Cardiac fibroblast (primary cell): ENCODE measurements around the gene SPPL2B.

ENCODE experiments used
- DNase-seq, 2 donors: peaks; one replicate each; pipeline versions ENCODE4 v3.0.0 to v3.0.0-alpha.2; 2010; ENCODE audit warnings: low read depth in 2 of 2
- H3K4me3 ChIP-seq, 2 donors: replicated peaks in 1 of 2; 1 replicate in 1 of 2; 2 replicates in 1 of 2; pipeline ENCODE4 v1.5.1; 2011; ENCODE audit warnings: low read depth in 2 of 2, low read length in 2 of 2, mild to moderate bottlenecking in 2 of 2, moderate library complexity in 1 of 2
- TF ChIP-seq, protein P1 (sequence below): IDR thresholded peaks from one replicate; pipeline ENCODE4 v1.5.1; 2011; ENCODE audit warnings: low read depth, mild to moderate bottlenecking, low read length, inconsistent platforms

The SPPL2B gene

GRCh38 chr19:2357279-2358206, 29.1 kb downstream of the SPPL2B start:
- DNase-seq: no peak
- TF ChIP-seq, protein P1, sequence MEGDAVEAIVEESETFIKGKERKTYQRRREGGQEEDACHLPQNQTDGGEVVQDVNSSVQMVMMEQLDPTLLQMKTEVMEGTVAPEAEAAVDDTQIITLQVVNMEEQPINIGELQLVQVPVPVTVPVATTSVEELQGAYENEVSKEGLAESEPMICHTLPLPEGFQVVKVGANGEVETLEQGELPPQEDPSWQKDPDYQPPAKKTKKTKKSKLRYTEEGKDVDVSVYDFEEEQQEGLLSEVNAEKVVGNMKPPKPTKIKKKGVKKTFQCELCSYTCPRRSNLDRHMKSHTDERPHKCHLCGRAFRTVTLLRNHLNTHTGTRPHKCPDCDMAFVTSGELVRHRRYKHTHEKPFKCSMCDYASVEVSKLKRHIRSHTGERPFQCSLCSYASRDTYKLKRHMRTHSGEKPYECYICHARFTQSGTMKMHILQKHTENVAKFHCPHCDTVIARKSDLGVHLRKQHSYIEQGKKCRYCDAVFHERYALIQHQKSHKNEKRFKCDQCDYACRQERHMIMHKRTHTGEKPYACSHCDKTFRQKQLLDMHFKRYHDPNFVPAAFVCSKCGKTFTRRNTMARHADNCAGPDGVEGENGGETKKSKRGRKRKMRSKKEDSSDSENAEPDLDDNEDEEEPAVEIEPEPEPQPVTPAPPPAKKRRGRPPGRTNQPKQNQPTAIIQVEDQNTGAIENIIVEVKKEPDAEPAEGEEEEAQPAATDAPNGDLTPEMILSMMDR: no peak
- H3K4me3 ChIP-seq: no peak overlapping the region

- TF ChIP-seq, protein P1: no peak
- H3K4me3 ChIP-seq: no peak overlapping the region
- no peak for DNase-seq
Observed at GRCh38 chr19:2358548-2359173, 30.2 kb downstream of the SPPL2B start.

GRCh38 chr19:2359992-2360685, 31.7 kb downstream of the SPPL2B start, which contains the start of gene TMPRSS9:
TMPRSS9 (plus strand) TSS chr19:2360265; CDS start chr19:2389786, 29,521 bp downstream.
- TF ChIP-seq, protein P1: no peak
- no peak within 1 kb of the TSS for H3K4me3 ChIP-seq
- DNase-seq: no peak

DNA sequence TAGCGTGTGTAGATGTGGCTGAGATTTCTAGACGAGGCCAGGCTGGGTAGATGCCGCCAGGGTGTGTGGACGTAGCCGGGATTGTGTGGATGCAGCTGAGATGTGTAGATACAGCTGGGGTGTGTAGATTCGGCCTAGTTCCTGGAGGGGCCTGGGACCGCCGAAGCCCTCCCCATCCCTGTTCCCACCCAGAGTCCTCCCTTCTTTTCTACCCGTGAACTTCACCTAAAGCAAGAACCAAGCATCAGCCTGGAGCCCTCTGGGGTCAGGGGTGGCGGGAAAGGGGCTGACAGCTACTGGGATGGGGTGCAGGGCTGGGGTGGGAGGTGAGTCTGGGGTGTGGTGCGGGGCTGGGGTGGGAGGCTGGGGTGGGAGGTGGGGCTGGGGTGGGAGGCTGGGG, 32.3 kb downstream of the SPPL2B start:
- DNase-seq: no peak
- H3K4me3 ChIP-seq: no peak overlapping the region
- TF ChIP-seq, protein P1: no peak

GRCh38 chr19:2361246-2362045, 33.0 kb downstream of the SPPL2B start:
- TF ChIP-seq, protein P1: no peak
- no peak overlapping the region for H3K4me3 ChIP-seq

More at GRCh38 chr19:2361246-2362045, 33.0 kb downstream of the SPPL2B start:
- no peak for DNase-seq
